Hepatocyte (in vitro differentiated cells): Measurements from ENCODE around the gene CCDC90B.

Experiments used
- CTCF ChIP-seq: fragments of 200-600 bp; sonication (generic); IDR thresholded peaks from 2 replicates; pipeline ENCODE4 v1.5.1; 2016; ENCODE audit warnings: antibody characterized with exemption, mild to moderate bottlenecking; ENCODE audit not compliant: poor library complexity
- EZH2 ChIP-seq: fragments of 200-600 bp; sonication (generic); IDR thresholded peaks from 2 replicates; pipeline ENCODE4 v1.6.1; 2016; ENCODE audit warnings: antibody characterized with exemption, mild to moderate bottlenecking, borderline replicate concordance
- EZH2phosphoT487 ChIP-seq: fragments of 200-600 bp; sonication (generic); IDR thresholded peaks from one replicate; pipeline ENCODE4 v1.6.1; 2018; ENCODE audit warnings: antibody characterized with exemption, mild to moderate bottlenecking, low read depth, moderate library complexity; ENCODE audit not compliant: unreplicated experiment, severe bottlenecking

- TF ChIP-seq CTCF (no peak), EZH2 (no peak), EZH2phosphoT487 (no peak)
These were observed 1.5 kb upstream of the CCDC90B start for GRCh38 chr11:83287631-83288030.
